Fibroblast of the aortic adventitia (primary cell): ENCODE data around the gene FRMD4A. TPM values are rescaled to one million over a fixed set of nuclear protein-coding genes. Genes with fewer than 3 reads are reported as not detected.

Experiments used
- DNase-seq: peaks from one replicate; pipeline ENCODE4 v3.0.0-alpha.2; 2010; ENCODE audit warnings: low read depth
- H3K4me3 ChIP-seq: 2 replicates; pipeline ENCODE4 v1.5.1; 2011; ENCODE audit warnings: low read depth, mild to moderate bottlenecking, control low read depth, low read length, moderate library complexity
- CTCF ChIP-seq: IDR thresholded peaks from 2 replicates; pipeline ENCODE4 v1.5.1; 2011; ENCODE audit warnings: mild to moderate bottlenecking, low read length, control low read depth, inconsistent platforms; ENCODE audit not compliant: insufficient read depth
- total RNA-seq: library from RNA; depleted of rRNA; stranded (reverse); fragments of >200 nt; gene quantifications from 2 replicates; pipeline ENCODE4 v1.2.3, GENCODE V29; 2012; ENCODE audit warnings: low replicate concordance

Gene FRMD4A
- total RNA-seq, 1 donor, result 42.4 TPM

GRCh38 chr10:14162061-14162460 lies 168.7 kb downstream of the FRMD4A start:
- TF ChIP-seq CTCF, result no peak
- no peak overlapping the region for H3K4me3 ChIP-seq
- no peak for DNase-seq

GRCh38 chr10:14160299-14160698 lies 170.4 kb downstream of the FRMD4A start:
- no peak for TF ChIP-seq CTCF
- no peak overlapping the region for H3K4me3 ChIP-seq
- DNase-seq, result no peak

GRCh38 chr10:14158575-14158974 lies 172.1 kb downstream of the FRMD4A start:
- H3K4me3 ChIP-seq, result no peak overlapping the region
- TF ChIP-seq CTCF, result no peak
- no peak for DNase-seq

- H3K4me3 ChIP-seq, result no peak overlapping the region
- no peak for TF ChIP-seq CTCF
- DNase-seq, result no peak
Measured at GRCh38 chr10:14156104-14156503, 174.6 kb downstream of the FRMD4A start.

GRCh38 chr10:14153570-14154055 lies 177.1 kb downstream of the FRMD4A start:
- DNase-seq, result no peak
- H3K4me3 ChIP-seq, result no peak overlapping the region
- TF ChIP-seq CTCF, result no peak

GRCh38 chr10:14151571-14151970 lies 179.2 kb downstream of the FRMD4A start:
- TF ChIP-seq CTCF, result no peak
- no peak overlapping the region for H3K4me3 ChIP-seq
- DNase-seq, result no peak

- no peak for TF ChIP-seq CTCF
- no peak overlapping the region for H3K4me3 ChIP-seq
- no peak for DNase-seq
Measured at GRCh38 chr10:14150526-14150925, 180.2 kb downstream of the FRMD4A start.
